Right lung (tissue), 5 donors: ENCODE measurements around the gene HM13. TPM values are rescaled to one million over a fixed set of nuclear protein-coding genes. Genes with fewer than 3 reads are reported as not detected.
"Not testable (repeated sequence)": the region's sequence is repeated elsewhere in the genome, so short reads cannot be mapped to it uniquely, and the experiment has no call there.

Experiments
- DNase-seq, 2 donors: peaks; one replicate each; pipeline ENCODE4 v3.0.0-alpha.2; 2013
- polyA plus RNA-seq, 5 donors: library from polyadenylated mRNA; unstranded; fragments of 120-200 nt; gene quantifications; one replicate each; pipeline versions ENCODE4 v1.2.1 to v1.2.3, GENCODE V29; 2013; ENCODE audit warnings: inconsistent platforms in 1 of 5, low replicate concordance in 1 of 5; ENCODE audit not compliant: insufficient read length in 5 of 5, insufficient read depth in 1 of 5

The HM13 gene
- polyA plus RNA-seq, 5 donors, result 89.6 to 130 (median 99.0) TPM

GRCh38 chr20:31605902-31606803 is 91.9 kb downstream of the HM13 start:
- DNase-seq, result no peak

DNA sequence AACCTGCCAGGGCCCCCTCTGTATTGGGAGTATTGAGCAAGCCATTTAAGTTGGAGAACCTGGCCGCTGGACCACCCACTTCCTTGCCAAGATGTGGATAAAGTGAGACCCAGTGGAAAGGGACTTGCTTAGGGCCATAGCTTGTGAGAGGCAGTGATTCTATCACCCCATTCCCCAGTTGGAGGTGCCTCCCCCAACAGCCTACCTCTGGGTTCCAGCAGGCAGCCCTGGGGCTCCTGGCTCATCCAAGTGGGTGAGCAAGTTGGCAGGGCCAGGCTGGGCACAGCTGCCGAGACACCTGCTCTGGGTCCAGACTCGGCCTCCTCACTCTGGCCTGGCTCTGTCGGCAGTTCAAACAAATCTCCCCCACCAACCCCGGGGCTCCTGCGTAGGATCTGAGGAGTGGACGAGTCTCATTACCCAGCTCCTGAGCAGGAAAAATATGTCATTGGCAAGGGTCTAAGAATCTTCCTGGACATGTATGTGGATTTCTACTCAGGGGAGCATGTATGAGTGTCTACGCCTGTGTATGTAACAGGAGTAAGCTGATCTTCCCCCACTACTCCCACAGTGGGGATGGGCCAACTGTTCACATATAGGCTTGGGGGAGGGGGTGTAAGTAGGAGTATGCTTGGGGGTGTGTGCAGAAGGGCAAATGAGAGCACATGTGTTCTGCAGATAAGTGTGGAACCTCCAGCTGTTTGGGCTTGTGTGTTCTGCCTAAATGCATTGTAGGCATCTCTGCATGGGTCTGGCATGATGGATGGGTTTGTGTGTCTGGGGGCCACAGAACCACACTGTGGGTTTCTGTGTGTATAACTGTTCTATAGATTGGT is 92.8 kb downstream of the HM13 start:
- no peak for DNase-seq

GRCh38 chr20:31607640-31608250 is 93.5 kb downstream of the HM13 start:
- no peak for DNase-seq

DNA sequence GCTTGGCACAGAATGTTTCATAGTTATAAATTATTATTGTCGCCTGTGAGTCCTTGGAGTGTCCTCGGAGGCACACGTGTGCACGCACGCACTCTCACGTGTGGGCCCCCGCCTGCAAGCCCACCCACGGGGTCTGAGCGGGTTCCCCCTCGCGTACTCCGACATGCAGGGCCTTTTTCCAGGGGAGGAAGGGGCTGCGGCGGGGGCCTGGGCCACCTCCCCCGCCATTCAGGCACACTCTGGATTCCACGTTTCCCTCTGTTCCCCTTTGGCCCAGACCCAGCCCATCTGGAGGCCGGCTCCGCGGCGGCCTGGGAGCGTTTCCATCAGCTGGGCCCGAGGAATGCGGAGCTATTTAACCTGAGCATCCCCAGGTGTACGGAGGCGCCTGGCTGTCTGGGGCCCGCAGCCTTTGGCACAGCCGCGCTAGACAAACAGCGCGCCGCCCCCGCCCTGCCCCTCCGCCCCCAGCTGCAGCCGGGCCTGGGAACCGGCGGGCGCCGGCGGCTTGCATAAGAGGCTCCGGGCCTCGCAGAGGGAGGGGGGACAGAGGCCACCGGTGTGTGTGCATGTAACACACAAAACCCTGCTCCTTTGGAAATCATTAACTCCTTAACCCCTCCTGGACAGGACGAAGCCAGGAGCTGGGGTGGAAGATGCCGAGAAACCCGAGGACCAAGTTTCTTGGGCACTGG is 94.2 kb downstream of the HM13 start:
- DNase-seq, result peak; percentile 80 to 85

- not testable (repeated sequence) for DNase-seq
Observed at GRCh38 chr20:31612271-31612640, 98.0 kb downstream of the HM13 start.

DNA sequence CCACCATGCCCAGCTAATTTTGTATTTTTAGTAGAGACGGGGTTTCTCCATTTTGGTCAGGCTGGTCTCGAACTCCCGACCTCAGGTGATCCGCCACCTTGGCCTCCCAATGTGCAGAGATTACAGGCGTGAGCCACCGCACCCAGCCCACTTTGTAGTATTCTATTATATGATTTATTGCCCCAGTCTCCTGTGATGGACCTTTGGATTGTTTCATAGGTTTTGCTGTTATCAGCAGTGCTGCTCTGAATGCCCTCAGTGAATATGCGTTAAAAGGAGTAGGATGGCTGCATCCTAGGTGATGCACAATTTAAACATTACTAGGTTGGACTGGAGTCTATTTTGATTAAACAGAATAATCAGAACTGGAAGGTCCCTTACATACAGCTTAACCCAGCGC is 101.2 kb downstream of the HM13 start:
- no peak for DNase-seq

GRCh38 chr20:31617432-31618104 is 103.3 kb downstream of the HM13 start:
- no peak for DNase-seq

Other genes with a start within 250 kb of the HM13 start
- not detected for gene DEFB116, start 205.9 kb upstream of the HM13 start, polyA plus RNA-seq
- gene DEFB118, start 145.8 kb upstream of the HM13 start, polyA plus RNA-seq, result not detected
- not detected for gene DEFB119, start 123.9 kb upstream of the HM13 start, polyA plus RNA-seq
- not detected for gene DEFB121, start 108.2 kb upstream of the HM13 start, polyA plus RNA-seq
- gene DEFB123, start 73.8 kb upstream of the HM13 start, polyA plus RNA-seq, result not detected
- 1 to 10 TPM in 2 of 5 donors, under 1 TPM in 3; 0.26 to 2.1 (median 0.67) TPM for gene DEFB124, start 39.3 kb upstream of the HM13 start, polyA plus RNA-seq
- 1 to 10 TPM; 5.2 to 9.1 (median 8.9) TPM for gene REM1, start 39.2 kb upstream of the HM13 start, polyA plus RNA-seq
- gene ID1, start 90.8 kb downstream of the HM13 start, polyA plus RNA-seq, result 100 to 1,000 TPM in 3 of 5 donors, 10 to 100 TPM in 2; 63.0 to 180 (median 130) TPM
- gene COX4I2, start 123.5 kb downstream of the HM13 start, polyA plus RNA-seq, result 10 to 100 TPM; 19.7 to 30.3 (median 25.5) TPM
- 10 to 100 TPM; 46.6 to 59.8 (median 55.4) TPM for gene BCL2L1, start 208.4 kb downstream of the HM13 start, polyA plus RNA-seq
- 10 to 100 TPM; 33.7 to 85.6 (median 53.8) TPM for gene TPX2, start 224.8 kb downstream of the HM13 start, polyA plus RNA-seq